T47D (cell line): ENCODE results near the gene GARIN5B.

Experiments
- DNase-seq, 2 experiments: peaks; one replicate each; pipeline versions ENCODE4 v3.0.0 to v3.0.0-alpha.2; 2011 to 2012; ENCODE audit warnings: low read depth in 1 of 2, low spot score in 1 of 2
- JUND ChIP-seq: IDR thresholded peaks from 2 replicates; pipeline ENCODE4 v1.6.1; 2012; ENCODE audit warnings: low read depth
- in situ Hi-C: cut with HindIII; loops from 2 replicates; pipeline ENCODE4 v1.10.0; 2016; ENCODE audit warnings: low sequenced_read_pairs, low pct_unique_long_range_greater_than_20kb

The GARIN5B gene

DNA sequence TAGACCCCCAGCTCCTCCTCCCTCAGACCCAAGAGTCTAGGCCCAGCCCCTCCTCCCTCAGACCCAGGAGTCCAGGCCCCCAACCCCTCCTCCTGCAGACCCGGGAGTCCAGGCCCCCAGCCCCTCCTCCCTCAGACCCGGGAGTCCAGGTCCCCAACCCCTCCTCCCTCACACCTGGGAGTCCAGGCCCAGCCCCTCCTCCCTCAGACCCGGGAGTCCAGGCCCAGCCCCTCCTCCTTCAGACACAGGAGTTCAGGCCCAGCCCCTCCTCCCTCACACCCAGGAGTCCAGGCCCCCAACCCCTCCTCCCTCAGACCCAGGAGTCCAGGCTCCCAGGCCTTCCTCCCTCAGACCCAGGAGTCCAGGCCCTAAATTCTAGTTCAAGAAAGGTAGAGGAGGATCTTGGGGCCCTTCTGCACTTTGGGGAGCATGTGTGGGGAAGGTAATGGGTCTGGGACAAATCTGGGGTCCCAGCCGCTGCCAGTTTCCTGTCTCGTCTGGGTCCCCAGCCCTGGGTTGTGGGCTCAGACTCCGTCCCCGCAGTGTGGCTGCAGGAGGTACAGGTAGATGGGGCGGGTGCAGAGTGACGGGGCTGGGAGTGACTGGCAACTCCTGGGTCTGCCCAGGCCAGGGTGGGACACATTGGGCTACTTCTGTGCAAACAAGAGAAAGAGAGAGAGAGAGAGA, 10.4 kb upstream of the GARIN5B start:
- no peak for TF ChIP-seq JUND
- in situ Hi-C loops: no loop called here
- no peak for DNase-seq

- in situ Hi-C loops: no loop called here
- no peak for DNase-seq
- TF ChIP-seq JUND: no peak
These were observed 9.4 kb upstream of the GARIN5B start for GRCh38 chr19:55372316-55373081.

DNA sequence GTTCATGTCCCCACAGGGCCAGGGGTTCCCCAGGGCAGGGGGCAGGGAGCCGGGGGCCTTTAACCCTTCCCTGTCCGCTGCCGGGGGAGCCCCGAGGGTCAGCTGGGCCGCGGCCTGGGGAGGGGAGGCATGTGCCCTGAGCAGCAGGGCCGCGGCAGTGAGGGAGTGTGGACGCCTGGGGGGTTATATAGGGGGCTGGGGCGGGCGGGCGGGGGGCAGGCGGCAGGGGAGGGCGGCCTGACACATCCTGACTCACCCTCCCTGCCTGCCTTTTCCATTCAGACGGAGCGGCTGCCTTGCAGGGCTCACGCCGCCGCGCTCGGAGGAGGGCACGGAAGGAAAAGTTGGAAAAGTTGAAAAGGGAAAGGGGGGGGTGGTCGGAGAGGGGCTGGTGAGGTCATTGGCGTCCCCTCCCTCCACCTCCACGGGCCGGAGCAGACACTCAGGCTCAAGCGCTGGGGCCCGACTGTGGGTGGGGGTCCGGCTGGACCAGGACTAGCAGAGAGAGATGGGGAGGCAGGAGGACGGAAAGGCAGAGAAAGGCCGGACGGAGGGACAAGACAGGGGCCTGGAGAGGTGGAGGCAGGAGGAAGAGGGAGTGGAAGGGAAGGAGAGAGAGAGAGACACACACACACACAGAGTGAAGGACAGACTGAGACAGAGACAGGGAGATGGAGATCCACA, 7.4 kb upstream of the GARIN5B start, which contains the start of gene IL11:
IL11 (minus strand) TSS at position 159 of the 684 bp plus-strand sequence; CDS start at position 6, 153 bp downstream.
- TF ChIP-seq JUND: no peak
- no peak for DNase-seq
- in situ Hi-C loops: no loop called here

DNA sequence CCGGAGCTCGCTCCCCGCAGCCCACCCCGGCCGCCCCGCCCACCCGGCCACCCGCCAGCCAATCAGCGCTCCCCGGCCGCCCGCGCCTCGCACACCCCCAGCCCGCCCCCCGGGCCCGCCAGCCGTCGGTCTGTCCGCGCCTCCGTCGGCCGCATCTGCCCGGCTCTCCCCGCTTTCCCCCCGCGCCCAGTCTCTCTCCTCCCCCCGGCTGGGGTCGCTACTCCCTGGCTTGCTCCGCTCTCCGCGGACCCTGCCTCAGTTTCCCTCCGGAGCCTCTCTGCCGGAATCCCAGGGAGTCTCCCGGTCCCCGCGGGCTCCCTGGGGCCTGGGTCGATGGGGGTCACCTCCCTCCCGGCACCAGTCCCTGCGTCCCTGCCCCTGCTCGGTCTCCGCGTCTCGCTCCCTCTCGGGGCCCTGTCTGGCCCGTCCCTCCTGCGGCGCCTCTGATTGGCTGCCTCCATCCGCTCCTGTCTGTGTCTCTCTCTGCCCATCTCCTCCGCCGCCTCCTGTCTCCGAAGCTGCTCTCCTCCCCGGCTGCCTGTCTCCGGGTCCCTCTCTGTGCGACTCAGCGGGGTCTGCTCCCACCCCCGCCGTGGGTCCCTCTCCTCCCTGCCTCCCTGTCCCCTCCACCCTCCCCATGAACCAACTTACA, 6.7 kb upstream of the GARIN5B start:
- DNase-seq: peak; percentile 51 to 85
- no peak for TF ChIP-seq JUND
- in situ Hi-C loops: no loop called here

DNA sequence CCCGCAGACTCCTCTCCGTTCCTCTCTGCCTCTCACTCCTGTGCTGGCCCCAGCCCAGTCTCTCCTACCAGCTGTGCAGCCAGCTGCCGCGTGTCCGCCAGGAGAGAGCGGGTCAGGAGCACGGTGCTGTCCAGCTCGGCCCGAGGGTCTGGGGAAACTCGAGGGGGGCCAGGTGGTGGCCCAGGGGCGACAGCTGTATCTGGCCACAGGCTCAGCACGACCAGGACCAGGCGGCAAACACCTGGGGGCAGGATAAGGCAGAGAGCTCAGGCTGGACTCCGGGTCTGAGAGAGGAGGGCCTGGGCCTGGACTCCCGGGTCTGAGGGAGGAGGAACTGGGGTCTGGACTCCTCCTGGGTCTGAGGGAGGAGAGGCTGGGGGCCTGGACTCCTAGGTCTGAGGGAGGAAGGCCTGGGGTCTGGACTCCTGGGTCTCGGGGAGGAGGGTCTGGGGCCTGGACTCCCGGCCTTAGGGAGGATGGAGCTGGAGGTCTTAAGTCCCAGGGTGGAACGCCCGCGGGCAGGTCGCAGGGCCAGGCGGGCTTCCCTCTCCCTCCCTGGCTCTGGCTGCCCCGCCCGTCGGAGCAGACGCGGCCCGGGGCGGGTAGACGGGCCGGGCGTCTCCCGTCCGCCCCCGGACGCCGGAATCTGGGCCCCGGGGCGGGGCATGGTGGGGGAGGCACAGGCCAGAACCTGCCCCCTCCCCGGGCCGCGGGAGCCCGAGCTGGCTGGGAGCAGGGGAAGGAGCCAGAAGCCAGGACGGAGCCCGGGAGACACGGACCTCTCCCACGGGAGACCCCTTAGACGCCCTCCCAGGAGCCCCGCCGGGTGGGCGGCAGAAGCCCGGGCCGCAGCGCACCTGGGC, 5.9 kb upstream of the GARIN5B start:
- in situ Hi-C loops: no loop called here
- TF ChIP-seq JUND: no peak
- no peak for DNase-seq

- TF ChIP-seq JUND: no peak
- no peak for DNase-seq
- in situ Hi-C loops: no loop called here
These were observed 5.0 kb upstream of the GARIN5B start for GRCh38 chr19:55368106-55368505.

DNA sequence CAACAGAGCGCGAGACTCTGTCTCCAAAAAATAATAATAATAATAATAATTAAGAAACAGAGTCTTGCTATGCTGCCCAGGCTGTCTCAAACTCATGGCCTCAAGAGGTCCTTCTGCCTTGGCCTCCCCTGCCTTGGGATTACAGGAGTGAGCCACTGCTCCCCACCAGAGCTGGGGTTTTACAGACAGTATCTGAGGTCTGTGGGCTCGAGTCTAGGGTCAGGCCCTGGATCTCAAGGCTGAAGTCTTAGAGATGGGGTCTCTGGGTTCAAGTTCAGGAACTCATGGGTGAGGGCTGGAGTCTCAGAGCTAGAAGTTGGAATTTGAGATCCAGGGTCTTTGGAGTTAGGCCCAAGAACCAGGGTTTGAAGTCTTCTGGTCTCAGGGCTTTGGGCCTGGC, 3.7 kb upstream of the GARIN5B start:
- no peak for DNase-seq
- in situ Hi-C loops: no loop called here
- no peak for TF ChIP-seq JUND

GRCh38 chr19:55365964-55366363, 2.9 kb upstream of the GARIN5B start:
- no peak for TF ChIP-seq JUND
- DNase-seq: no peak
- in situ Hi-C loops: no loop called here

DNA sequence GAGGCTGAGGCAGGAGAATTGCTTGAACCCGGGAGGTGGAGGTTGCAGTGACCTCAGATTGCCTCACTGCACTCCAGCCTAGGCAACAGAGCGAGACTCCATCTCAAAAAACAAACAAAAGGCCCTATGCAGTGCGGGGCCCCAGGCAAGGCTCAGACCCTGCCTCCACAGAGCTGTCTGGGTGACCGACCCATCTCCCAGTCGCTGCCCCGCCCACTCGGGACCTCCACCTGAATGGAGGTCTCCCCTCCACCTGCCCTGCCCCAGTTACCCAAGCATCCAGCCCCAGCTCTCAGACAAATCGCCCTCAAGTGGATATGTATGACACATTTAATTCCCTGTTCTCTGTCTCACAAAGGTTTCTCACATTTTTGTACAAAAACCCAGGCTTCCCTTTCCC, 2.2 kb upstream of the GARIN5B start:
- DNase-seq: no peak
- no peak for TF ChIP-seq JUND
- in situ Hi-C loops: no loop called here

GRCh38 chr19:55362174-55362989, 678 bp downstream of the GARIN5B start:
- TF ChIP-seq JUND: no peak
- DNase-seq: no peak
- in situ Hi-C loops: no loop called here

DNA sequence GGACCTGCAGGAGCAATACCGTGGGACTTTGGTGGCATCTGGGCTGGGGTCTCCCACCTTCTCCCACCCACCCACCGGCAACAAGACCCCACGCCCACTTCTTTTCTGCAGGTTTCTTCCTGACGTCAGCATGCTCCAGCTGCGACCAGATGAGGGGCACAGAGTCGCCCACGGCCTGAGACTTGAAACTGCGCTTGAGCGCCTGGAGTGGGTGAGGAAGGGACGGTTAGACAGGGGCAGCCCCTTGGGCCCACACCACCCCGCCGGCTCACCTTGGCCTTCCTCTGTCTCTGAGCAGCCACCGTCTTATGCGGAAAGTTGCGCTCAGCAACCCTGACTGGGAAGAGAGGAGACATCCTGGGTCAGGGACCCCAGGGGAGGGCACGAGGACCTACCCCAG, 2.2 kb downstream of the GARIN5B start:
- in situ Hi-C loops: no loop called here
- DNase-seq: no peak
- TF ChIP-seq JUND: no peak
